Right lobe of liver (tissue), 6 donors: ENCODE results near the gene ZBTB9. TPM values are rescaled to one million over a fixed set of nuclear protein-coding genes. Genes with fewer than 3 reads are reported as not detected.

Source experiments
- ATAC-seq, 4 donors: fragments of 200-7000 bp; cut with Tn5 transposase; one replicate each; pipeline ENCODE4 v1.9.1; 2020; ENCODE audit warnings: mild to moderate bottlenecking in 4 of 4, moderate library complexity in 4 of 4
- DNase-seq, 3 donors: peaks; one replicate each; pipeline ENCODE4 v3.0.0-alpha.2; 2020
- H3K27ac ChIP-seq, 3 donors: fragments of 200-600 bp; one replicate each; pipeline ENCODE4 v1.8.0; 2022
- H3K27me3 ChIP-seq, 2 donors: fragments of 200-600 bp; one replicate each; pipeline ENCODE4 v1.8.0; 2022
- H3K36me3 ChIP-seq, 4 donors: fragments of 200-600 bp; sonication (generic) in 1 of 4; one replicate each; pipeline versions ENCODE4 v1.5.1 to v1.8.0; 2017 to 2022; ENCODE audit warnings: control low read depth in 1 of 4
- H3K4me1 ChIP-seq, 4 donors: fragments of 200-600 bp; sonication (generic) in 1 of 4; one replicate each; pipeline versions ENCODE4 v1.5.1 to v1.8.0; 2017 to 2022; ENCODE audit warnings: control low read depth in 1 of 4
- H3K4me3 ChIP-seq, 3 donors: fragments of 200-600 bp; one replicate each; pipeline ENCODE4 v1.8.0; 2022
- H3K9me3 ChIP-seq, 4 donors: fragments of 200-600 bp; sonication (generic) in 1 of 4; one replicate each; pipeline versions ENCODE4 v1.5.1 to v1.8.0; 2017 to 2022; ENCODE audit warnings: control low read depth in 1 of 4
- CTCF ChIP-seq, 4 donors: fragments of 200-600 bp in 3 of 4; fragments of 450-650 bp in 1 of 4; IDR thresholded peaks; one replicate each; pipeline versions ENCODE4 v1.5.1 to v1.8.0; 2016 to 2022; ENCODE audit warnings: antibody characterized with exemption in 4 of 4, mild to moderate bottlenecking in 2 of 4
- POLR2A ChIP-seq: fragments of 450-650 bp; IDR thresholded peaks from one replicate; pipeline ENCODE4 v1.6.1; 2017; ENCODE audit warnings: antibody characterized with exemption, mild to moderate bottlenecking
- WGBS: methylation state at CpG from one replicate; pipeline ENCODE4 v1.1.6; 2018; ENCODE audit warnings: low coverage, low lambda C conversion rate; ENCODE audit not compliant: insufficient coverage; ENCODE audit errors: missing lambda C conversion rate; 5-methylcytosine and 5-hydroxymethylcytosine counted together
- intact Hi-C, 2 donors: fragments of 100-400 bp; cut with DNase I; formaldehyde crosslinking; loops; one replicate each; pipeline versions ENCODE4 v1.11.2 to v1.14.1; 2022
- total RNA-seq, 6 experiments: library from RNA; depleted of rRNA in 2 of 6; stranded (reverse); fragments of >200 nt in 2 of 6; fragmentation: NEBNext Ultra II Directional in 3 of 6; extraction: Animal tissue kit (Norgen Biotek cat#: 25700) in 3 of 6; gene quantifications; one replicate each; pipeline versions ENCODE4 v1.1.0 to v1.2.4, GENCODE V29; 2016 to 2023
- donor health status: DM: no; HTN: yes; CAD: no.
- donor health status: DM: no; HTN: no; CAD: no.
- donor health status: DM: no; HTN: no; CAD: no.
- donor health status: DM: no; HTN: yes; CAD: no.
- donor health status: DM: no; HTN: yes; CAD: no.

Gene ZBTB9
- total RNA-seq, 6 experiments from 2014 or later, result 2.5 to 3.8 (median 2.9) TPM

- H3K9me3 ChIP-seq, result no peaks in the 10 kb centered on the region
- H3K27me3 ChIP-seq, result no peaks in the 10 kb centered on the region
- no peak overlapping the region for H3K4me3 ChIP-seq
- TF ChIP-seq CTCF (IDR thresholded peaks at IDR 0.05) (no peak), POLR2A (no peak)
- H3K27ac ChIP-seq, result no peak overlapping the region
- no peaks in the 10 kb centered on the region for H3K36me3 ChIP-seq
- intact Hi-C loops, result no loop called here
- ATAC-seq (peak; percentile 6 to 47 (median 25)), DNase-seq (no peak)
- H3K4me1 ChIP-seq, result peaks cover 0 to 24% (median 0%) of the 10 kb centered on the region in 4 donors
- 13% methylated on average over 2 of the region's 2 CpGs for WGBS
Measured at GRCh38 chr6:33430334-33430733, 24.0 kb upstream of the ZBTB9 start.

- Histone ChIP-seq H3K27me3 (no peaks in the 10 kb centered on the region), H3K36me3 (no peaks in the 10 kb centered on the region), H3K9me3 (no peaks in the 10 kb centered on the region), H3K4me1 (peaks cover 0 to 24% (median 0%) of the 10 kb centered on the region in 4 donors), H3K27ac (no peak overlapping the region), H3K4me3 (no peak overlapping the region)
- DNase-seq (no peak), ATAC-seq (peak in 3 of 4 donors; percentile 9 to 30 (median 28))
- intact Hi-C loops, result no loop called here
- 45% methylated on average over 12 of the region's 12 CpGs for WGBS
- TF ChIP-seq CTCF (IDR thresholded peaks at IDR 0.05), result no peak
- TF ChIP-seq POLR2A, result no peak
Measured at GRCh38 chr6:33430991-33431879, 23.1 kb upstream of the ZBTB9 start.

GRCh38 chr6:33431880-33432541 is 22.4 kb upstream of the ZBTB9 start:
- Histone ChIP-seq H3K4me3 (no peak overlapping the region), H3K36me3 (no peaks in the 10 kb centered on the region), H3K4me1 (peaks cover 0 to 23% (median 0%) of the 10 kb centered on the region in 4 donors), H3K27me3 (no peaks in the 10 kb centered on the region), H3K27ac (no peak overlapping the region), H3K9me3 (no peaks in the 10 kb centered on the region)
- ATAC-seq (no peak), DNase-seq (no peak)
- TF ChIP-seq CTCF (IDR thresholded peaks at IDR 0.05) (no peak), POLR2A (no peak)
- 40% methylated on average over 5 of the region's 12 CpGs for WGBS
- intact Hi-C loops, result no loop called here

GRCh38 chr6:33432546-33432945 is 21.8 kb upstream of the ZBTB9 start:
- Histone ChIP-seq H3K36me3 (no peaks in the 10 kb centered on the region), H3K4me3 (no peak overlapping the region), H3K27ac (no peak overlapping the region), H3K27me3 (no peaks in the 10 kb centered on the region), H3K4me1 (peaks cover 0 to 18% (median 0%) of the 10 kb centered on the region in 4 donors), H3K9me3 (no peaks in the 10 kb centered on the region)
- DNase-seq, result no peak
- no peak for ATAC-seq
- 77% methylated on average over 10 of the region's 10 CpGs for WGBS
- no peak for TF ChIP-seq CTCF (IDR thresholded peaks at IDR 0.05)
- TF ChIP-seq POLR2A, result no peak
- intact Hi-C loops, result no loop called here
